A549 (cell line): Measurements from ENCODE around the gene QSER1.

Source experiments
- BHLHE40 ChIP-seq: IDR thresholded peaks from 2 replicates; pipeline ENCODE4 v1.6.1; 2012; ENCODE audit warnings: low read depth, low read length, inconsistent platforms
- CTCF ChIP-seq: fragments of >200 bp; sonication (Bioruptor Twin); formaldehyde crosslinking; IDR thresholded peaks from 3 replicates; pipeline ENCODE4 v1.5.1; 2016
- ELK1 ChIP-seq: fragments of 150-350 bp; IDR thresholded peaks from 2 replicates; pipeline ENCODE4 v1.6.1; 2014; ENCODE audit warnings: low read depth, mild to moderate bottlenecking, low read length
- MYC ChIP-seq: IDR thresholded peaks from 2 replicates; pipeline ENCODE4 v1.6.1; 2012; ENCODE audit warnings: mild to moderate bottlenecking, inconsistent platforms, low read length, improper control_type of control experiment, borderline replicate concordance
- RAD21 ChIP-seq, 2 experiments: fragments of >200 bp in 1 of 2; sonication (Bioruptor Twin) in 1 of 2; formaldehyde crosslinking in 1 of 2; IDR thresholded peaks in 1 of 2; conservative IDR thresholded peaks in 1 of 2; 2 replicates in 1 of 2; 3 replicates in 1 of 2; pipeline ENCODE4 v1.6.1; 2012 to 2018; ENCODE audit warnings: inconsistent platforms in 1 of 2
- RARB ChIP-seq: fragments of 250-450 bp; sonication (Bioruptor Pico); IDR thresholded peaks from 2 replicates; pipeline ENCODE4 v1.8.0; 2021; ENCODE audit warnings: mild to moderate bottlenecking, moderate library complexity
- TF ChIP-seq, protein P1 (sequence below): fragments of 200-600 bp; sonication (generic); IDR thresholded peaks from 2 replicates; pipeline ENCODE4 v1.6.1; 2016; ENCODE audit warnings: antibody characterized with exemption, mild to moderate bottlenecking, moderate library complexity
- TF ChIP-seq, protein P2 (sequence below): IDR thresholded peaks from 2 replicates; pipeline ENCODE4 v1.6.1; 2012; ENCODE audit warnings: low read depth, borderline replicate concordance

DNA sequence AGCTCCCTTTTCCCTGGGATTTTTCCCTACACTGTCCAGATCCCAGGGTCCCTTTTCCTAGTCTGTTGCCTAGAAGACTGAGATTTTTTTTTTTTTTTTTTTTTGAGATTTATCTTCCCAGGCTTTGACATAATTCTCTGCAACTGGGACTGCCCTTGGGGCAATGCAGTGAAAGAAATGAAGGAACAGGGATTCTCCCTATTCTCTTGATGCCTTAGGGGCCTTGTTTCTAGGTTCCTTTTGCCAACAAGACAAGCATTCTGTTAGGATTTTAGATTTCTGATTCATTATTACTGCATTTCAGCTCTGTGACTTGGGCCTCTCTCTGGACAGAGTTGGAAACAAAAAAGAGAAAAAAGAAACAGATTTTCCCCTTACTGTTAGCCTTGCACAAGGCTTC lies 47.3 kb downstream of the QSER1 start:
- TF ChIP-seq MYC (no peak), CTCF (no peak), ELK1 (no peak), BHLHE40 (no peak), RAD21 (conservative IDR thresholded peaks at IDR 0.05 in 1 of 2, IDR thresholded peaks at IDR 0.05 in 1 of 2) (no peak), RARB (CRISPR knock-in tag) (no peak)
- TF ChIP-seq, protein P1, sequence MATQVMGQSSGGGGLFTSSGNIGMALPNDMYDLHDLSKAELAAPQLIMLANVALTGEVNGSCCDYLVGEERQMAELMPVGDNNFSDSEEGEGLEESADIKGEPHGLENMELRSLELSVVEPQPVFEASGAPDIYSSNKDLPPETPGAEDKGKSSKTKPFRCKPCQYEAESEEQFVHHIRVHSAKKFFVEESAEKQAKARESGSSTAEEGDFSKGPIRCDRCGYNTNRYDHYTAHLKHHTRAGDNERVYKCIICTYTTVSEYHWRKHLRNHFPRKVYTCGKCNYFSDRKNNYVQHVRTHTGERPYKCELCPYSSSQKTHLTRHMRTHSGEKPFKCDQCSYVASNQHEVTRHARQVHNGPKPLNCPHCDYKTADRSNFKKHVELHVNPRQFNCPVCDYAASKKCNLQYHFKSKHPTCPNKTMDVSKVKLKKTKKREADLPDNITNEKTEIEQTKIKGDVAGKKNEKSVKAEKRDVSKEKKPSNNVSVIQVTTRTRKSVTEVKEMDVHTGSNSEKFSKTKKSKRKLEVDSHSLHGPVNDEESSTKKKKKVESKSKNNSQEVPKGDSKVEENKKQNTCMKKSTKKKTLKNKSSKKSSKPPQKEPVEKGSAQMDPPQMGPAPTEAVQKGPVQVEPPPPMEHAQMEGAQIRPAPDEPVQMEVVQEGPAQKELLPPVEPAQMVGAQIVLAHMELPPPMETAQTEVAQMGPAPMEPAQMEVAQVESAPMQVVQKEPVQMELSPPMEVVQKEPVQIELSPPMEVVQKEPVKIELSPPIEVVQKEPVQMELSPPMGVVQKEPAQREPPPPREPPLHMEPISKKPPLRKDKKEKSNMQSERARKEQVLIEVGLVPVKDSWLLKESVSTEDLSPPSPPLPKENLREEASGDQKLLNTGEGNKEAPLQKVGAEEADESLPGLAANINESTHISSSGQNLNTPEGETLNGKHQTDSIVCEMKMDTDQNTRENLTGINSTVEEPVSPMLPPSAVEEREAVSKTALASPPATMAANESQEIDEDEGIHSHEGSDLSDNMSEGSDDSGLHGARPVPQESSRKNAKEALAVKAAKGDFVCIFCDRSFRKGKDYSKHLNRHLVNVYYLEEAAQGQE: no peak
- TF ChIP-seq, protein P2, sequence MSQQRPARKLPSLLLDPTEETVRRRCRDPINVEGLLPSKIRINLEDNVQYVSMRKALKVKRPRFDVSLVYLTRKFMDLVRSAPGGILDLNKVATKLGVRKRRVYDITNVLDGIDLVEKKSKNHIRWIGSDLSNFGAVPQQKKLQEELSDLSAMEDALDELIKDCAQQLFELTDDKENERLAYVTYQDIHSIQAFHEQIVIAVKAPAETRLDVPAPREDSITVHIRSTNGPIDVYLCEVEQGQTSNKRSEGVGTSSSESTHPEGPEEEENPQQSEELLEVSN: no peak
